ENCODE data around the gene ENKUR.

- TF ChIP-seq POLR2AphosphoS5 (IDR thresholded peaks at IDR 0.05; ENCODE audit: low read depth, low read length) (no peak), POLR2A (IDR thresholded peaks at IDR 0.05; ENCODE audit: low read depth, low read length) (no peak)
Observed at GRCh38 chr10:25057886-25058285, 41.9 kb upstream of the ENKUR start.

Data from GM12892 (cell line).